Measurements from ENCODE around the gene SLC2A13. TPM values are rescaled to one million over a fixed set of nuclear protein-coding genes. Genes with fewer than 3 reads are reported as not detected.
A peak's percentile ranks its signal among the peaks of the same experiment; 100 is the strongest.
"Not testable (repeated sequence)": the region's sequence is repeated elsewhere in the genome, so short reads cannot be mapped to it uniquely, and the experiment has no call there.

Gene SLC2A13
- total RNA-seq, 2 donors from 2014 or later = 5.9 to 13.7 TPM

- Histone ChIP-seq H3K27ac (no peak overlapping the region), H3K27me3 (replicated peaks; ENCODE audit: insufficient read depth) (no peaks in the 10 kb centered on the region), H3K4me1 (replicated peaks) (no peaks in the 10 kb centered on the region), H3K36me3 (no peaks in the 10 kb centered on the region), H3K9me3 (no peaks in the 10 kb centered on the region), H3K4me3 (no peak overlapping the region)
- no peak for TF ChIP-seq CTCF (IDR thresholded peaks at IDR 0.05)
- TF ChIP-seq POLR2AphosphoS5 (IDR thresholded peaks at IDR 0.05) = peak; percentile 81
- 11% methylated on average over 1 of the region's 1 CpG for WGBS
- DNase-seq (ENCODE audit: low spot score) = peak; percentile 78
- intact Hi-C loops (cut with DNase I) = no loop called here
Observed at GRCh38 chr12:39905152-39905551, 200.7 kb downstream of the SLC2A13 start.

GRCh38 chr12:39902821-39903220, 203.1 kb downstream of the SLC2A13 start:
- DNase-seq (ENCODE audit: low spot score) = no peak
- intact Hi-C loops (cut with DNase I) = no loop called here
- H3K4me1 ChIP-seq (replicated peaks) = no peaks in the 10 kb centered on the region
- H3K9me3 ChIP-seq = no peaks in the 10 kb centered on the region
- H3K4me3 ChIP-seq = no peak overlapping the region
- H3K27ac ChIP-seq = no peak overlapping the region
- WGBS = 81% methylated on average over 2 of the region's 2 CpGs
- TF ChIP-seq POLR2AphosphoS5 (IDR thresholded peaks at IDR 0.05) (no peak), CTCF (IDR thresholded peaks at IDR 0.05) (no peak), POLR2A (IDR thresholded peaks at IDR 0.05) (no peak)
- H3K36me3 ChIP-seq = no peaks in the 10 kb centered on the region
- H3K27me3 ChIP-seq (replicated peaks; ENCODE audit: insufficient read depth) = no peaks in the 10 kb centered on the region

GRCh38 chr12:39897315-39897714, 208.6 kb downstream of the SLC2A13 start:
- 85% methylated on average over 1 of the region's 1 CpG for WGBS

GRCh38 chr12:39893388-39893787, 212.5 kb downstream of the SLC2A13 start:
- intact Hi-C loops (cut with DNase I); DNase-seq (ENCODE audit: low spot score); H3K27ac ChIP-seq; H3K27me3 ChIP-seq (replicated peaks; ENCODE audit: insufficient read depth); H3K4me3 ChIP-seq; H3K4me1 ChIP-seq (replicated peaks); H3K36me3 ChIP-seq; H3K9me3 ChIP-seq: not testable (repeated sequence)
- 95% methylated on average over 6 of the region's 6 CpGs for WGBS

More at GRCh38 chr12:39897315-39897714, 208.6 kb downstream of the SLC2A13 start:
- TF ChIP-seq POLR2A (IDR thresholded peaks at IDR 0.05) (no peak), POLR2AphosphoS5 (IDR thresholded peaks at IDR 0.05) (no peak), CTCF (IDR thresholded peaks at IDR 0.05) (no peak)
- Histone ChIP-seq H3K27me3 (replicated peaks; ENCODE audit: insufficient read depth) (no peaks in the 10 kb centered on the region), H3K4me1 (replicated peaks) (no peaks in the 10 kb centered on the region), H3K36me3 (no peaks in the 10 kb centered on the region), H3K9me3 (no peaks in the 10 kb centered on the region), H3K27ac (no peak overlapping the region), H3K4me3 (no peak overlapping the region)
- intact Hi-C loops (cut with DNase I) = no loop called here
- DNase-seq (ENCODE audit: low spot score) = no peak

- 69% methylated on average over 3 of the region's 3 CpGs for WGBS
- Histone ChIP-seq H3K9me3 (no peaks in the 10 kb centered on the region), H3K36me3 (no peaks in the 10 kb centered on the region), H3K27me3 (replicated peaks; ENCODE audit: insufficient read depth) (no peaks in the 10 kb centered on the region), H3K27ac (no peak overlapping the region), H3K4me3 (no peak overlapping the region), H3K4me1 (replicated peaks) (no peaks in the 10 kb centered on the region)
- no peak for DNase-seq (ENCODE audit: low spot score)
- intact Hi-C loops (cut with DNase I) = no loop called here
- TF ChIP-seq POLR2AphosphoS5 (IDR thresholded peaks at IDR 0.05) (no peak), CTCF (IDR thresholded peaks at IDR 0.05) (no peak), POLR2A (IDR thresholded peaks at IDR 0.05) (no peak)
Observed at GRCh38 chr12:39892146-39892545, 213.7 kb downstream of the SLC2A13 start.
